HepG2 (cell line): ENCODE results near the gene PRKCG. TPM values are rescaled to one million over a fixed set of nuclear protein-coding genes. Genes with fewer than 3 reads are reported as not detected.

Source experiments
- ATAC-seq: fragments of 200-7000 bp; cut with Tn5 transposase; 3 replicates; pipeline ENCODE4 v1.9.1; 2020; ENCODE audit warnings: mild to moderate bottlenecking, moderate library complexity
- BruUV-seq: library from RNA; stranded (reverse); fragments of 400-500 nt; replicated peaks from 2 replicates; lab custom pipeline; 2021; lab: Mats Ljungman, UMichigan
- CTCF ChIA-PET: fragments of 300-600 bp; formaldehyde crosslinking; extraction: SDS; loops from one replicate; lab custom pipeline; 2021; ENCODE audit warnings: low total read pairs, inconsistent platforms, low intra/inter-chr PET ratio; lab: Yijun Ruan, JAX
- POLR2A ChIA-PET: fragments of 350-600 bp; sonication (Branson Sonifier 250); formaldehyde crosslinking; loops from one replicate; lab custom pipeline; 2020; ENCODE audit warnings: antibody characterized with exemption, inconsistent platforms; lab: Yijun Ruan, JAX
- DNase-seq: peaks from one replicate; pipeline ENCODE4 v3.0.0-alpha.2; 2015; ENCODE audit warnings: low spot score
- FAIRE-seq: peaks from 3 replicates; lab custom pipeline; 2011; peaks lifted over from hg19 to GRCh38; lab: Jason Lieb, UNC
- H2AFZ ChIP-seq: one replicate; pipeline ENCODE4 v1.6.1; 2011; ENCODE audit warnings: low read length, inconsistent platforms
- H3K27ac ChIP-seq: fragments of 300-600 bp; 3 replicates; pipeline ENCODE4 v1.8.0; 2011; ENCODE audit warnings: mixed run types, mild to moderate bottlenecking, mixed read lengths, low read length, inconsistent platforms; ENCODE audit not compliant: insufficient read depth; ENCODE audit errors: extremely low read length
- H3K27me3 ChIP-seq, 2 experiments: fragments of 200-600 bp in 1 of 2; 2 replicates in 1 of 2; 3 replicates in 1 of 2; pipeline versions ENCODE4 v1.6.0 to v1.8.0; 2011; ENCODE audit warnings: low read length in 2 of 2, mild to moderate bottlenecking in 2 of 2, moderate library complexity in 2 of 2, inconsistent platforms in 1 of 2; ENCODE audit not compliant: insufficient read depth in 2 of 2, control insufficient read depth in 1 of 2
- H3K36me3 ChIP-seq, 2 experiments: fragments of 200-600 bp in 1 of 2; replicated peaks in 1 of 2; 2 replicates in 1 of 2; 3 replicates in 1 of 2; pipeline versions ENCODE4 v1.5.1 to v1.8.0; 2011; ENCODE audit warnings: low read length in 2 of 2, inconsistent platforms in 1 of 2; ENCODE audit not compliant: insufficient read depth in 2 of 2, control insufficient read depth in 1 of 2
- H3K4me1 ChIP-seq: 2 replicates; pipeline ENCODE4 v1.5.1; 2012; ENCODE audit warnings: low read length, inconsistent platforms; ENCODE audit not compliant: insufficient read depth
- H3K4me2 ChIP-seq: 2 replicates; pipeline ENCODE4 v1.6.0; 2011; ENCODE audit warnings: low read depth, low read length, inconsistent platforms
- H3K4me3 ChIP-seq, 3 experiments: fragments of 200-600 bp in 1 of 3; sonication (generic), shearing (Covaris generic) in 1 of 3; replicated peaks in 1 of 3; 2 replicates each; pipeline ENCODE4 v1.5.1; 2011 to 2016; ENCODE audit warnings: low read length in 3 of 3, inconsistent platforms in 2 of 3, low read depth in 2 of 3, mild to moderate bottlenecking in 2 of 3, control low read depth in 1 of 3, mixed read lengths in 1 of 3; ENCODE audit not compliant: insufficient read depth in 1 of 3
- H3K79me2 ChIP-seq: one replicate; pipeline ENCODE4 v1.6.1; 2011; ENCODE audit warnings: low read length, inconsistent platforms; ENCODE audit not compliant: insufficient read depth
- H3K9ac ChIP-seq: 2 replicates; pipeline ENCODE4 v1.6.0; 2011; ENCODE audit warnings: mild to moderate bottlenecking, low read depth, low read length, inconsistent platforms; ENCODE audit not compliant: insufficient read depth
- H3K9me3 ChIP-seq: 2 replicates; pipeline ENCODE4 v1.5.1; 2012; ENCODE audit warnings: mild to moderate bottlenecking, low read length
- H4K20me1 ChIP-seq: 2 replicates; pipeline ENCODE4 v1.6.0; 2011; ENCODE audit warnings: inconsistent platforms, mild to moderate bottlenecking, low read length, moderate library complexity; ENCODE audit not compliant: insufficient read depth
- EZH2 ChIP-seq: conservative IDR thresholded peaks from 2 replicates; pipeline ENCODE4 v1.6.1; 2012; ENCODE audit warnings: mild to moderate bottlenecking, low read depth, low read length, moderate library complexity
- HNF4G ChIP-seq, 2 experiments: sonication (generic) in 1 of 2; formaldehyde crosslinking in 1 of 2; IDR thresholded peaks; 2 replicates each; pipeline versions ENCODE4 v1.4.0 to v1.6.1; 2011 to 2020; ENCODE audit warnings: borderline replicate concordance in 2 of 2, low read depth in 2 of 2, mild to moderate bottlenecking in 2 of 2, low read length in 1 of 2, missing genetic modification reagents in 1 of 2, moderate library complexity in 1 of 2
- HNRNPUL1 ChIP-seq: fragments of 200-400 bp; formaldehyde crosslinking; IDR thresholded peaks from 2 replicates; pipeline ENCODE4 v1.6.1; 2017; ENCODE audit warnings: low read depth, mild to moderate bottlenecking, low read length, moderate library complexity
- KDM3A ChIP-seq: IDR thresholded peaks from 2 replicates; pipeline ENCODE4 v1.6.1; 2018; ENCODE audit warnings: low read depth, missing compliant biosample characterization
- MEF2D ChIP-seq: sonication (generic); formaldehyde crosslinking; IDR thresholded peaks from 2 replicates; pipeline ENCODE4 v1.5.1; 2020; ENCODE audit warnings: mild to moderate bottlenecking, missing genetic modification reagents
- MTA3 ChIP-seq: sonication (generic); formaldehyde crosslinking; IDR thresholded peaks from 2 replicates; pipeline ENCODE4 v1.4.0; 2020; ENCODE audit warnings: missing genetic modification reagents
- NR2F2 ChIP-seq: IDR thresholded peaks from 2 replicates; pipeline ENCODE4 v1.6.1; 2012; ENCODE audit warnings: low read depth, inconsistent platforms, borderline replicate concordance
- PHB2 ChIP-seq: fragments of 450-650 bp; IDR thresholded peaks from 2 replicates; pipeline ENCODE4 v1.6.1; 2018; ENCODE audit not compliant: partially characterized antibody
- ZHX1 ChIP-seq: sonication (generic); formaldehyde crosslinking; IDR thresholded peaks from 2 replicates; pipeline ENCODE4 v1.8.1; 2022; ENCODE audit warnings: low read depth, mild to moderate bottlenecking, missing genetic modification reagents
- ZNF652 ChIP-seq: IDR thresholded peaks from 2 replicates; pipeline ENCODE4 v1.6.1; 2016; ENCODE audit warnings: low read depth, borderline replicate concordance
- WGBS: methylation state at CpG from one replicate; pipeline ENCODE4 v1.1.6; 2017; ENCODE audit warnings: low lambda C conversion rate; 5-methylcytosine and 5-hydroxymethylcytosine counted together
- in situ Hi-C: cut with HindIII; loops from 2 replicates; pipeline ENCODE4 v1.10.0; 2017; ENCODE audit warnings: low pct_unique_long_range_greater_than_20kb; ENCODE audit not compliant: extremely low pct_ligation_motif_present
- intact Hi-C: fragments of 100-400 bp; cut with micrococcal nuclease; formaldehyde crosslinking; loops from one replicate; pipeline ENCODE4 v1.10.0; 2022; ENCODE audit not compliant: unreplicated experiment
- polyA plus RNA-seq, 8 experiments: library from polyadenylated mRNA; depleted of rRNA in 3 of 8; stranded (reverse) in 7 of 8; unstranded in 1 of 8; fragments of >200 nt; fragmentation: Illumina TruSeq in 4 of 8; extraction: Trizol in 4 of 8; gene quantifications; 2 replicates each; pipeline versions ENCODE4 v1.2.1 to v1.2.3, GENCODE V29; 2011 to 2016; ENCODE audit warnings: low read depth in 4 of 8, missing spikeins in 1 of 8, mixed read lengths in 1 of 8; ENCODE audit not compliant: insufficient read depth in 1 of 8
- total RNA-seq, 5 experiments: library from RNA; depleted of rRNA; stranded (reverse); fragments of >200 nt; fragmentation: Illumina TruSeq; extraction: Trizol; gene quantifications; 2 replicates each; pipeline ENCODE4 v1.2.3, GENCODE V29; 2016; ENCODE audit warnings: low read depth in 1 of 5

PRKCG gene
- total and polyA plus RNA-seq, 2 of the 13 experiments (the other 11 are each of a cell fraction or from before 2014, with no cell fraction given), result 0.02 to 0.03 TPM

DNA sequence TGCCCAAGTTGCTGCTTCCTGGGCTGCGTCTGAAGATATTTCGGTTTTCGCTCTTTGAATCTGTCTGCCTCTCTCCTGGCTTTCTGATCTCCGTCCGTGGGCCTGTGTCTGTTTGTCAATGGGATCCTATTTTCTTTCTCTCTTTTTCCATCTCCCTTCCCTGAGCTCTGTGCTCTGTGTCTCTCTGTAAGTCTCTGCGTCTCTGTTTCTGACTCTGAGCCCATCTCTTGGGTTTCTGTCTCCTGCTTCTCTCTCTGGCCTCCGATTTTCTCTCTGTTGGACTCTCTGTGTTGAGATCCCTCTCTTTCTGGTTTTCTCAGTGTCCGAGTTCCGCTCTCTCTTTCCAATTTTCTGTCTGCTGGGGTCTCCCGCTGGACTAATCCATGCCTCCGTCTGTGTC, 1.7 kb downstream of the PRKCG start:
- H4K20me1 ChIP-seq, result no peaks in the 10 kb centered on the region
- no peaks in the 10 kb centered on the region for H3K79me2 ChIP-seq
- H3K9ac ChIP-seq, result no peak overlapping the region
- ATAC-seq, result no peak
- H3K4me1 ChIP-seq, result peaks cover 29% of the 10 kb centered on the region
- POLR2A ChIA-PET, result no interaction called here
- no peak for DNase-seq
- in situ Hi-C loops, result loop anchor here (5.0 kb wide), 1 partner anchor 41 kb away; no protein-coding TSS in a partner anchor
- H3K27ac ChIP-seq, result no peak overlapping the region
- no peaks in the 10 kb centered on the region for H3K9me3 ChIP-seq
- TF ChIP-seq EZH2, result 0 out of 2 replicates have a peak, but pooled peaks have one; percentile 39
- no peak for TF ChIP-seq HNF4G (IDR thresholded peaks at IDR 0.05; ENCODE audit: borderline replicate concordance, low read depth, low read length)
- no peak for TF ChIP-seq HNF4G (CRISPR knock-in tag; IDR thresholded peaks at IDR 0.05; ENCODE audit: borderline replicate concordance, low read depth)
- TF ChIP-seq, all 625 proteins: peak for 1
- Histone ChIP-seq H3K4me2 (no peak overlapping the region), H3K36me3 (no peaks in the 10 kb centered on the region), H3K4me3 (no peak overlapping the region), H3K27me3 (peaks cover 0 to 38% of the 10 kb centered on the region in 2 experiments; a peak in 3 of 5 replicates), H2AFZ (no peak overlapping the region)
- CTCF ChIA-PET, result interaction anchor here (3.7 kb wide), 1 partner anchor 42 kb away, joined by 34 read pairs; no protein-coding TSS in a partner anchor
- no TSS peak for BruUV-seq
- 33% methylated on average over 11 of the region's 11 CpGs for WGBS
- no peak for FAIRE-seq
- intact Hi-C loops, result loop anchor here (2.0 kb wide), 1 partner anchor 41 kb away; no protein-coding TSS in a partner anchor

DNA sequence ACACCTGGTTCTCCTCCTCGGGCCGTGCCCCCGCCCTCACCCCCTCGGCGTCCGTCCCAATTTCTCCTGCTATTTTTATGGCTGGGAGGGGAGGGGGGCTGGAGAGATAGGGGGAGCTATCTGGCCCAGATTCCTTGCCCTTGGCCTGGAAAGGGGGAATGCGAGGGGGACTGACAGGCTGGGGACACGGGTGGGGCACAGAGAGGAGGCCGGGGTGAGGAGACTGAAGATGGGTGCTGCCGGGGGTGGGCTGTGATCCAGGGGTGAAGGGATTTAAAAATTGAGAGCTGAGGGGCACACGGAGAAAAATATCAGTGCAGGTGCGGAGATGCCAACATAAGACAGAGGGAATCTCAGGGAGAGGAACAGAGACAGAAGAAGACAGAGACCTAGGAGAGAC, 2.3 kb downstream of the PRKCG start:
- H3K27me3 ChIP-seq, result peaks cover 0 to 38% of the 10 kb centered on the region in 2 experiments; a peak in 4 of 5 replicates
- DNase-seq (no peak), FAIRE-seq (no peak), ATAC-seq (no peak)
- H3K79me2 ChIP-seq, result no peaks in the 10 kb centered on the region
- intact Hi-C loops (no loop called here), in situ Hi-C loops (loop anchor here (5.0 kb wide), 1 partner anchor 42 kb away; no protein-coding TSS in a partner anchor)
- H3K9ac ChIP-seq, result no peak overlapping the region
- TF ChIP-seq ZNF652 (CRISPR knock-in tag) (no peak), ZHX1 (CRISPR knock-in tag) (no peak), MEF2D (CRISPR knock-in tag) (no peak), NR2F2 (no peak), KDM3A (CRISPR knock-in tag) (no peak), HNRNPUL1 (no peak), MTA3 (CRISPR knock-in tag) (no peak), PHB2 (no peak)
- ChIA-PET CTCF (no interaction called here), POLR2A (no interaction called here)
- no peaks in the 10 kb centered on the region for H3K36me3 ChIP-seq
- H4K20me1 ChIP-seq, result no peaks in the 10 kb centered on the region
- H3K27ac ChIP-seq, result no peak overlapping the region
- WGBS, result 9% methylated on average over 12 of the region's 12 CpGs
- BruUV-seq, result no TSS peak
- no peak overlapping the region for H3K4me2 ChIP-seq
- no peaks in the 10 kb centered on the region for H3K9me3 ChIP-seq
- no peak overlapping the region for H2AFZ ChIP-seq
- peaks cover 25% of the 10 kb centered on the region for H3K4me1 ChIP-seq
- no peak overlapping the region for H3K4me3 ChIP-seq
